ENCODE data around the gene FSIP1.

The FSIP1 gene

DNA sequence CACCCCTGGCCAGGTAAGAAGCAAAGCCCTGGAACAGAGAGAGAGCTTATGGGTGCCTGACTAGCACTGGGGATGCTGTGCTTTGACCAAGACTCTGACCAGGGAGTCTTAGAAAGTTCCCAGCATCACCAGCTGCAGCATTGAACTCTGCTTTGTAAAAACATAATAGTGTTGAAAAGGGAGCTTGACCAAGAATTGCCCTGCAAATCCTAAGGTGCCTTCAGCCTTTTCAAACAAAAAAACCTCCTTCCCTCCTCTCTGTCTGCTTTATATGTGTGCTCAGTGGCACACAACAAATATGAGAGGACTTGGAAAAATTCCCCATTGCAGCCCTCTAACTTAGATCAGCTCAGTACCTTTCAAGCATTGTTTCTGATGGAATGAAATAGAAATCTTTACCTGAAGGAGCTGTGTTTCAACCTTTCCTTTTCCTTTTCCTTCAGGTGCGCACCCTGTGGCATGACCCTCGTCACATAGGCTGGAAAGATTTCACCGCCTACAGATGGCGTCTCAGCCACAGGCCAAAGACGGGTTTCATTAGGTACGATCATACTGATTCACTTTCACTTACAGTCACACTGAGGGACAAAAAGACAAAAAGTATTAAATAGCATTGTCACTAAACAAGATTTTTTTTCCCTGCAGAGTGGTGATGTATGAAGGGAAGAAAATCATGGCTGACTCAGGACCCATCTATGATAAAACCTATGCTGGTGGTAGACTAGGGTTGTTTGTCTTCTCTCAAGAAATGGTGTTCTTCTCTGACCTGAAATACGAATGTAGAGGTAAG, 188.8 kb downstream of the FSIP1 start:
- DNase-seq (ENCODE audit: low spot score): peak; percentile 31

GRCh38 chr15:39593071-39593655, 189.5 kb downstream of the FSIP1 start:
- DNase-seq (ENCODE audit: low spot score): no peak

GRCh38 chr15:39592500-39592899, 190.1 kb downstream of the FSIP1 start:
- DNase-seq (ENCODE audit: low spot score): no peak

DNA sequence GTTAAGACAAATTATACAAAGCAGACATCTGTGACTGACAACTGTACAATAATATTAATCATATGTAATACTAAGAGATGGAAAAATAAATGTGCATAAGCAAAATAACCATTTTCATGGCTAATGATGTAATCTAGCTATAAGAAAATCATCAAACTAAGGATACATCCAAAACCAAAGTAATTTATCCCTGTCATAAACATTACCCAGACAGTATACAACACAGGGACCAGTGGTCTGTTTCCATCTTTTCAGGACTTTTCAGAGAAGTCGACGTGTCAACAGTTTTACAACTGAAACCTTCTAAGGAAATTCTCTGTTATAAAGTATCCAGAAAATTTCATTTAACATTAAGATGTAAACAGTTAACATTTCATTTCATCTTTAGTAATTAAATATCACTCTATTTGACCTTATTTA, 190.7 kb downstream of the FSIP1 start:
- no peak for DNase-seq (ENCODE audit: low spot score)

DNA sequence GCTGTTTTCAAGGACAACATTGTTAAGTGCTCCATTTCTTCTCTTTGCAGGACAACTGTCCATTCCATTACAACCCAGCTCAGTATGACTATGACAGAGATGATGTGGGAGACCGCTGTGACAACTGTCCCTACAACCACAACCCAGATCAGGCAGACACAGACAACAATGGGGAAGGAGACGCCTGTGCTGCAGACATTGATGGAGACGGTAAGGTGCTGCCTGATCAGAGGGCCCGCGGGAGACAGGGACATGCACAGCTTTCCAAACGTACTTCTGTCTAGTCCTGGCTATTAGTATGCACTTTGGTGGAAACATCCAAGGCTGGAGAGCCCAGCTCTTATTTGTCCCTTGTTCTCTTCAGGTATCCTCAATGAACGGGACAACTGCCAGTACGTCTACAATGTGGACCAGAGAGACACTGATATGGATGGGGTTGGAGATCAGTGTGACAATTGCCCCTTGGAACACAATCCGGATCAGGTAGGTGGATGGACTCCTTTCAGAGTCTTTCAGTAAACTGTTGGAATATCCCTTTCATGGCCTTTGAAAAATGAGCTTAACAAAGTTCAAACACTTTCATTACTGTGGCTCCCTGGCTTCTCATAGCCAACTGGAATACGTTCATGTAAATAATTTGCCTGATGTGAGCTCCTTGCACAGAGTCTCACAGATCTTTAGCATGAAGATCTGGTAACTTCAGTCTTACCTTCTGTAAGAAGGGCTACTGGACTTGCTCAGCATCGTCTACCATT, 191.3 kb downstream of the FSIP1 start:
- DNase-seq (ENCODE audit: low spot score): no peak

DNA sequence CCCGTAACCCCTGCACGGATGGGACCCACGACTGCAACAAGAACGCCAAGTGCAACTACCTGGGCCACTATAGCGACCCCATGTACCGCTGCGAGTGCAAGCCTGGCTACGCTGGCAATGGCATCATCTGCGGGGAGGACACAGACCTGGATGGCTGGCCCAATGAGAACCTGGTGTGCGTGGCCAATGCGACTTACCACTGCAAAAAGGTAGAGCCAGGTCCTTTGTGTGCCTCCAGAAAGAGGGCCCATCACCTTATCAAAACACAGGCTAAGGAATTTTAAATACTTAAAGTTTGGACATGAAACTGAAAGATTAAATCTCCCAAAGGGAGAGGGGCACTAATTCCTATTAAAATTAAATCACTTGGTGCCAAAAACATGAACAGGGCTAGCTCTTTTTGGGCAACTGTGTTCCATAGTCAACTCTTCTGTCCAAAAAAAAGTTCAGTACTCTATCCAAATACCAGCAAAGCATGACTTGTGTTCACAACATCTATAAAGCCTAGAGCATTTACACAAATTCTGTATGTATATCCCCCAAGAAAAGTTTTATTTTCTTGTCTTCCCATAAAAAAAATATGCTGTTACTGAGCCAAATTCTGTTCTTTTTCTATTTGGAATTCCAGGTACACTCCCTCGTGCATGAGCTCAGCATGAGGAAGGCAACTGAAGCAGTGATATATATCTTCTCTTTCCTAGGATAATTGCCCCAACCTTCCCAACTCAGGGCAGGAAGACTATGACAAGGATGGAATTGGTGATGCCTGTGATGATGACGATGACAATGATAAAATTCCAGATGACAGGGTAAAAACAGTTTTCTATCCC, 192.6 kb downstream of the FSIP1 start:
- DNase-seq (ENCODE audit: low spot score): no peak

- DNase-seq (ENCODE audit: low spot score): no peak
These were observed 193.3 kb downstream of the FSIP1 start for GRCh38 chr15:39589193-39589814.

DNA sequence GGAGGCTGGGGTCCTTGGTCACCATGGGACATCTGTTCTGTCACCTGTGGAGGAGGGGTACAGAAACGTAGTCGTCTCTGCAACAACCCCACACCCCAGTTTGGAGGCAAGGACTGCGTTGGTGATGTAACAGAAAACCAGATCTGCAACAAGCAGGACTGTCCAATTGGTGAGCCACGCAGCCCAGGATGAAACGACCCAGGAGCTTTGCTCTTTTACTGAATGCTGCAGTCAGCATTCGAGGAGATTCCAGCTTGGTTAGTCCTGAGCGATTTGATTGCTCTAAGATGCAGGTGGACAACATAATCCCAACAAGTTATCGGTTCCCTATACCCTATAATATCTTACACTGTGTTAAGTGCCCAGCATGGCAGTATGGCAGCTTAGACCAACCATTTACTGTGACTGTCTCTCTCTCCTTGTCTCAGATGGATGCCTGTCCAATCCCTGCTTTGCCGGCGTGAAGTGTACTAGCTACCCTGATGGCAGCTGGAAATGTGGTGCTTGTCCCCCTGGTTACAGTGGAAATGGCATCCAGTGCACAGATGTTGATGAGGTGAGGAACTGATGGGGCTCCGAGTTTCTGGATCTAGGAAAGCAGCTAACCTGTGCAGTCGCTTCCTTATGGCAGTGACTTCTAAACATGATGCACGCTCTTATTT, 194.0 kb downstream of the FSIP1 start:
- DNase-seq (ENCODE audit: low spot score): no peak

DNA sequence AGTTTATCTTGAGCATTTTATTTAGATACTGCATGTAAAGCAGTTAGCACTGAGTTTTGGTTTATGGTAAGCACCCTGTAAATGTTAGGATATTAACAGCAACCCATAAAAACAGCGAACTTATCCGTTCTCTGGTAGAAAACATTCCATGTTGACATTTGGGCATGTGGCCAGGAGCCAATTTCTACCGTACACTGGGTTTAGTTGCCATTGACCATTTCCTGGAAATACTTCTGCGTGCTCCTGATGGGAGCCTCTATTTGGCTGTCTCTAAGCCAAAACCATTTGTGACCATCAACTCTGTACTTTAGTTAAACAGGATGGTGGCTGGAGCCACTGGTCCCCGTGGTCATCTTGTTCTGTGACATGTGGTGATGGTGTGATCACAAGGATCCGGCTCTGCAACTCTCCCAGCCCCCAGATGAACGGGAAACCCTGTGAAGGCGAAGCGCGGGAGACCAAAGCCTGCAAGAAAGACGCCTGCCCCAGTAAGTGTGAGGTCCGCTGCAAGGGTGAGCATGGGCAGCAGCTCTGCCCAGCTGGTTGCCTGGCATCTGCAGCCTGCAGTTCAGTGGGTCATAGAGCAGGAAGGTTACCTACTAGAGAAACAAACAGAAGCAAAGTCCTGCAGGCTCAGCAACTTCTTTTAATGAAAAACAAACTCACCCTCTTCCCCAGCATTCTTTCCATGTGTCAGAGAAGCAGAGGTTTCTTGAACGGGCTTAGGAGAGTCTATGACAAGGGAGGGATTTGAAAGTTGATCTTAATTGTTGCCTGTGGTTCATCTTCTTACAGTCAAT, 194.7 kb downstream of the FSIP1 start:
- no peak for DNase-seq (ENCODE audit: low spot score)

- no peak for DNase-seq (ENCODE audit: low spot score)
These were observed 195.4 kb downstream of the FSIP1 start for GRCh38 chr15:39587096-39587721.

DNA sequence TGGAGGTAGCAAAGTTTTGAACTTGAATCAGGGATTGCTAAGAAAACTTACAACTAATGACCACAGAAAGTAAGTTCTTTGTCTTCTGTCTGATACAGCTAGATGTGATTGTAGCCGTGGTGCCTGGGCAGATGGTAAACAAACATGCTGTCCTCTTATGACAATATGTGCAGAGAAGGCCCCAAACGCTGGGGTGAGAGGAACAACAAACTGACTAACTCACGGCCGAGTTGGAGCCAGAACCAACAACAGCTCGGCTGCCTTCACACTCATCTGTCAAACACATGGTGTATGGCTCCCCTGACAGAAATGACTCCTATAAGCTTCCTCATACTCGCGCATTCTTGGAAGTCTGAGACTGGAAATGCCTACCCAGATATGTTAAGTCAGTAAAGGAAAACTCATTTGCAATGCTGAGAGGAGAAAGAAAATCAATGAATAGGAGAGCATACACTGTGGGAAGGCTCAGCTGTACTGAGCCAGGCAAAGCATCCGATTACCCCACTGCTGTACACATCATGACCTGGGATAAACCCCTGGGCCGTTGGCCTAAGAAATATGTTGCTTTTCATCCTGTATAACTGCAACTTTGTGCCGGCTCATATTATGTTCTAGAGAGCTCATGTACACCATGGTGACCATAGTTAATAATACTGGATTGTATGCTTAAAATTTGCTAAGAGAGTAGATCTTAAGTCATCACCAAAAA, 196.1 kb downstream of the FSIP1 start:
- no peak for DNase-seq (ENCODE audit: low spot score)

GRCh38 chr15:39585871-39586301, 196.8 kb downstream of the FSIP1 start:
- DNase-seq (ENCODE audit: low spot score): no peak

- no peak for DNase-seq (ENCODE audit: low spot score)
These were observed 197.2 kb downstream of the FSIP1 start for GRCh38 chr15:39585389-39585841.

GRCh38 chr15:39584662-39585388, 197.8 kb downstream of the FSIP1 start:
- no peak for DNase-seq (ENCODE audit: low spot score)

- DNase-seq (ENCODE audit: low spot score): no peak
These were observed 198.4 kb downstream of the FSIP1 start for GRCh38 chr15:39584266-39584659.

DNA sequence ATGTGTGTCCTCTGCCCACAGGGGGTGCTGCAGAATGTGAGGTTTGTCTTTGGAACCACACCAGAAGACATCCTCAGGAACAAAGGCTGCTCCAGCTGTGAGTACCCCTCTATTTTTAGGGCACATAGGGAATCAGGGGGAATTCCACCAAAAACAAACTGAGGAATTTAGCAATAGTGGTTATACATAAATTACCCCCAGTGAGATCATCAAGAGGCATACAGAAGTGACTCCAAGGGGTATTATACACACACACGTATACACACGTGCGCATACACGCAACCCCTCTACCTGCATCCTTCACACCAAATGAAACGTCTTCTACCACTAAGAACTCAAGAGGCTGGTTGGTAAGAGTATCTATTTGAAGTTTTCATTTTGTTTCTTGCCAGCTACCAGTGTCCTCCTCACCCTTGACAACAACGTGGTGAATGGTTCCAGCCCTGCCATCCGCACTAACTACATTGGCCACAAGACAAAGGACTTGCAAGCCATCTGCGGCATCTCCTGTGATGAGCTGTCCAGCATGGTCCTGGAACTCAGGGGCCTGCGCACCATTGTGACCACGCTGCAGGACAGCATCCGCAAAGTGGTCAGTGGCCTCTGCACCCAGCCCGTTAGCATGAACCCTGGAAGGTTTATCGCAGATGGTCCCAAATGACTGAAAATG, 198.9 kb downstream of the FSIP1 start:
- DNase-seq (ENCODE audit: low spot score): peak; percentile 24

DNA sequence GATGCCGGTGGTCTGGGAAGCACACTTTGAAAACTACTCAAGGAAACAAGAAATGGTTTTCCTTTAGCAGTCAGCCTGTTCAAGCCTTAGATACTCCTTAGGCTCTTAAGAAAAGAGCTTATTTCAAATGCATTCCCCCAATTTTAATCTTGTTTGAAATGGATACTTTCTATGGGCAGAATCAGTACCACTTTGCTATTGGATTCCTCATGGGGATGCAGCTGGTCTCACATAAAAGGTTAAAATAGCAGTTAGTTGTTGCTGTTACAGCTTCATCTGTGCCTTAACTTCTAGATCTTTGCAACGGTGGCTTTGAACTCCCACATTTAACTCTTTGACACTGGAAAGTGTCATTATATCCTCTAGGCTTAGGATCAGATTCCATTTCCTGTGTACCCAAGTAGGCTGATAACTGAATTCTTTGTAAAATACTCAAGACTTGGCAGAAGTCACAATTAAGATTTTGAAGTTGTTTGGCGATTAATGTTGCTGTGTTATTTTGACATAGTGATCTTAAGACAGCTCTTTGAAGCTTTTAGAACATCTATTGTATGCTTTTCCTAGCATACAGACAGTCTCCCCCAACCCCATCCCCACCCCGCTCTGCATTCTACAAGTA, 199.6 kb downstream of the FSIP1 start:
- DNase-seq (ENCODE audit: low spot score): no peak
